ENCODE measurements around the gene POLR1A.

Gene POLR1A

GRCh38 chr2:86136141-86136540 lies 30.5 kb upstream of the POLR1A start:
- Histone ChIP-seq H3K36me3 (ENCODE audit: control insufficient read depth, low read length) (peaks cover 100% of the 10 kb centered on the region), H3F3A (ENCODE audit: control insufficient read depth, insufficient read depth) (peaks cover 16% of the 10 kb centered on the region), H3K4me2 (ENCODE audit: low read length) (no peak overlapping the region), H4K20me1 (ENCODE audit: control insufficient read depth, insufficient read depth, low read depth, low read length) (peaks cover 5% of the 10 kb centered on the region; the same call in 1 of the 2 replicates), H3K79me2 (ENCODE audit: control insufficient read depth, low read length) (no peaks in the 10 kb centered on the region), H3K27ac (ENCODE audit: low read depth, low read length) (no peak overlapping the region), H3K9me2 (replicated peaks; ENCODE audit: control insufficient read depth, low read length) (no peaks in the 10 kb centered on the region), H3K4me3 (ENCODE audit: low read length) (no peak overlapping the region), H3K4me1 (ENCODE audit: control insufficient read depth, low read length) (no peaks in the 10 kb centered on the region), H3K27me3 (ENCODE audit: control insufficient read depth, low read length) (no peaks in the 10 kb centered on the region), H3K9me3 (ENCODE audit: control insufficient read depth, insufficient read depth, low read length) (no peaks in the 10 kb centered on the region)
- TF ChIP-seq EZH2phosphoT487 (IDR thresholded peaks at IDR 0.05; ENCODE audit: borderline replicate concordance, low read length), result no peak

DNA sequence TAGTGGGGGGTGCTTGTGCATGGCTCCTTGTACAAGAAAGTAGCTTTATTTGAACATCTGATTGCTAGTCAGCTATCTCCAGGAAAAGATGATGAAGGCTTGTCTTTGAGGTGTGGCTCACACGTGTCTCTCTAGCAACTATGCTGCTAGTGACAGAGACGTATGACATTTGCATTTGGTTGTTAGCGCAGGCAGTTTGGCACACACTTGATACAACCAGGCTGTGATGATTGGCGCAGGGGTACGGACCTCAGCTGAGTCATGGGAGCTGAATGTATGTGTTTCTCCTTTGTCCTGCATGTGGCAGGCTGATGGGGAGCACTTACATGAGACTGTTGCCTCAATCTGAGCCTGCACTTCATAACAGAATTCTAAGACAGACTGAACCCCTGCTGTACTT lies 30.0 kb upstream of the POLR1A start:
- TF ChIP-seq EZH2phosphoT487 (IDR thresholded peaks at IDR 0.05; ENCODE audit: borderline replicate concordance, low read length), result no peak
- TF ChIP-seq, protein P1, sequence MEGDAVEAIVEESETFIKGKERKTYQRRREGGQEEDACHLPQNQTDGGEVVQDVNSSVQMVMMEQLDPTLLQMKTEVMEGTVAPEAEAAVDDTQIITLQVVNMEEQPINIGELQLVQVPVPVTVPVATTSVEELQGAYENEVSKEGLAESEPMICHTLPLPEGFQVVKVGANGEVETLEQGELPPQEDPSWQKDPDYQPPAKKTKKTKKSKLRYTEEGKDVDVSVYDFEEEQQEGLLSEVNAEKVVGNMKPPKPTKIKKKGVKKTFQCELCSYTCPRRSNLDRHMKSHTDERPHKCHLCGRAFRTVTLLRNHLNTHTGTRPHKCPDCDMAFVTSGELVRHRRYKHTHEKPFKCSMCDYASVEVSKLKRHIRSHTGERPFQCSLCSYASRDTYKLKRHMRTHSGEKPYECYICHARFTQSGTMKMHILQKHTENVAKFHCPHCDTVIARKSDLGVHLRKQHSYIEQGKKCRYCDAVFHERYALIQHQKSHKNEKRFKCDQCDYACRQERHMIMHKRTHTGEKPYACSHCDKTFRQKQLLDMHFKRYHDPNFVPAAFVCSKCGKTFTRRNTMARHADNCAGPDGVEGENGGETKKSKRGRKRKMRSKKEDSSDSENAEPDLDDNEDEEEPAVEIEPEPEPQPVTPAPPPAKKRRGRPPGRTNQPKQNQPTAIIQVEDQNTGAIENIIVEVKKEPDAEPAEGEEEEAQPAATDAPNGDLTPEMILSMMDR (IDR thresholded peaks at IDR 0.05; ENCODE audit: low read depth, low read length, poor library complexity, severe bottlenecking), result no peak
- Histone ChIP-seq H3K27me3 (ENCODE audit: control insufficient read depth, low read length) (no peaks in the 10 kb centered on the region), H4K20me1 (ENCODE audit: control insufficient read depth, insufficient read depth, low read depth, low read length) (peaks cover 5% of the 10 kb centered on the region; the same call in 1 of the 2 replicates), H3K4me1 (ENCODE audit: control insufficient read depth, low read length) (no peaks in the 10 kb centered on the region), H3K9me2 (replicated peaks; ENCODE audit: control insufficient read depth, low read length) (no peaks in the 10 kb centered on the region), H3K4me3 (ENCODE audit: low read length) (no peak overlapping the region), H3F3A (ENCODE audit: control insufficient read depth, insufficient read depth) (peaks cover 11% of the 10 kb centered on the region; the same call in 1 of the 2 replicates), H3K27ac (ENCODE audit: low read depth, low read length) (no peak overlapping the region), H3K36me3 (ENCODE audit: control insufficient read depth, low read length) (peaks cover 100% of the 10 kb centered on the region), H3K79me2 (ENCODE audit: control insufficient read depth, low read length) (no peaks in the 10 kb centered on the region), H3K9me3 (ENCODE audit: control insufficient read depth, insufficient read depth, low read length) (no peaks in the 10 kb centered on the region), H3K4me2 (ENCODE audit: low read length) (no peak overlapping the region)

DNA sequence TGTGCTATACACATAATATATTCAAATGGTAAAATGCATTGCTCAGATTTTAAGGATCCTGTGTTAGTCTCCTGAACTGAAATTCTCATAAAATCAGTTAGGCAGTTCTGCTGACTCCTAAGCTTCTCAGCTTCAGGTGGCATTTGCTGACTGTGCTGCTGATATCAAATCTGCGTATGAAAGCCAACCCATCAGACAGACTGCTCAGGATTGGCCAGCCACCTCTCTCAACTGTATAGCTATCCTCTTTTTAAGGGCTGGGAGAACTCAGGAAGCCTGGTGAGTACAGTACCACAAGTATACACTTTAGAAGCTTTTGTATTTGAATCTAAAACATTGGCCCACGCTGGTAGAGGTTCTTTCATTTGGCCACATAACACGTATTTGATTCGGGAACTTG lies 29.0 kb upstream of the POLR1A start:
- no peaks in the 10 kb centered on the region for H3K9me3 ChIP-seq (ENCODE audit: control insufficient read depth, insufficient read depth, low read length)
- TF ChIP-seq, protein P1 (IDR thresholded peaks at IDR 0.05; ENCODE audit: low read depth, low read length, poor library complexity, severe bottlenecking), result no peak
- no peak for TF ChIP-seq EZH2phosphoT487 (IDR thresholded peaks at IDR 0.05; ENCODE audit: borderline replicate concordance, low read length)
- no peaks in the 10 kb centered on the region for H3K27me3 ChIP-seq (ENCODE audit: control insufficient read depth, low read length)
- H3K4me1 ChIP-seq (ENCODE audit: control insufficient read depth, low read length), result no peaks in the 10 kb centered on the region
- H3K9me2 ChIP-seq (replicated peaks; ENCODE audit: control insufficient read depth, low read length), result no peaks in the 10 kb centered on the region
- no peak overlapping the region for H3K27ac ChIP-seq (ENCODE audit: low read depth, low read length)
- peaks cover 6% of the 10 kb centered on the region; the same call in 1 of the 2 replicates for H3F3A ChIP-seq (ENCODE audit: control insufficient read depth, insufficient read depth)
- no peaks in the 10 kb centered on the region for H3K79me2 ChIP-seq (ENCODE audit: control insufficient read depth, low read length)
- H3K4me3 ChIP-seq (ENCODE audit: low read length), result no peak overlapping the region
- no peaks in the 10 kb centered on the region; the same call in 1 of the 2 replicates for H4K20me1 ChIP-seq (ENCODE audit: control insufficient read depth, insufficient read depth, low read depth, low read length)
- H3K36me3 ChIP-seq (ENCODE audit: control insufficient read depth, low read length), result peaks cover 100% of the 10 kb centered on the region
- no peak overlapping the region for H3K4me2 ChIP-seq (ENCODE audit: low read length)

DNA sequence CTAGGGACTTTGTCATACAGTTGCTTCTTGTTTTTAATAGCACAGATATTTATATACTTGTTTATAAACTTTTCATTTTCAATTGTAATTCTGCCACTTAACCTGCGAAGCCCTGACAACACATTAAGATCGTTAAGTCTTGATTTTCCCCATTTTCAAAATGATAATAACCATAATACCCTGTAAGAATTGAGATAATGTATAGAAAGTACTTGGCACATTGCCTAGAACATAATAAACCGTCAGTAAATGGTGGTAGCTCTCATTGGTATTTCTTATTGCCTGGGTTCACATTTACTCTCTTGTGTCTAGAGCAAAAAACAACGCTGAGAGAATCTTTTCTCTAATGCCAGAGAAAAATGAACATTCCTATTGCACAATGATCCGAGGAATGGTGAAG lies 19.0 kb upstream of the POLR1A start:
- H3F3A ChIP-seq (ENCODE audit: control insufficient read depth, insufficient read depth), result no peaks in the 10 kb centered on the region
- H3K9me2 ChIP-seq (replicated peaks; ENCODE audit: control insufficient read depth, low read length), result no peaks in the 10 kb centered on the region
- H3K27ac ChIP-seq (ENCODE audit: low read depth, low read length), result no peak overlapping the region
- no peaks in the 10 kb centered on the region for H3K27me3 ChIP-seq (ENCODE audit: control insufficient read depth, low read length)
- no peaks in the 10 kb centered on the region for H3K4me1 ChIP-seq (ENCODE audit: control insufficient read depth, low read length)
- H3K9me3 ChIP-seq (ENCODE audit: control insufficient read depth, insufficient read depth, low read length), result no peaks in the 10 kb centered on the region
- H3K4me3 ChIP-seq (ENCODE audit: low read length), result no peak overlapping the region
- H3K4me2 ChIP-seq (ENCODE audit: low read length), result no peak overlapping the region
- H3K79me2 ChIP-seq (ENCODE audit: control insufficient read depth, low read length), result peaks cover 13% of the 10 kb centered on the region
- no peaks in the 10 kb centered on the region; the same call in 1 of the 2 replicates for H4K20me1 ChIP-seq (ENCODE audit: control insufficient read depth, insufficient read depth, low read depth, low read length)
- peaks cover 99% of the 10 kb centered on the region for H3K36me3 ChIP-seq (ENCODE audit: control insufficient read depth, low read length)
- TF ChIP-seq EZH2phosphoT487 (IDR thresholded peaks at IDR 0.05; ENCODE audit: borderline replicate concordance, low read length), result no peak
- TF ChIP-seq, protein P1 (IDR thresholded peaks at IDR 0.05; ENCODE audit: low read depth, low read length, poor library complexity, severe bottlenecking), result no peak
